Subcutaneous adipose tissue (tissue), 4 donors: Measurements from ENCODE around the gene CISH. TPM values are rescaled to one million over a fixed set of nuclear protein-coding genes. Genes with fewer than 3 reads are reported as not detected.

Source experiments
- CTCF ChIP-seq: fragments of 450-650 bp; IDR thresholded peaks from one replicate; pipeline ENCODE4 v1.5.1; 2016; ENCODE audit warnings: low read depth, mild to moderate bottlenecking, control low read depth, antibody characterized with exemption, moderate library complexity
- total RNA-seq, 4 donors: library from RNA; depleted of rRNA; stranded (reverse); fragments of >200 nt; gene quantifications; one replicate each; pipeline ENCODE4 v1.1.0, GENCODE V29; 2016

CISH gene
- total RNA-seq, 4 donors from 2014 or later: 3.5 to 25.9 (median 11.0) TPM

GRCh38 chr3:50557915-50558314 is 53.7 kb downstream of the CISH start:
- TF ChIP-seq CTCF: no peak

GRCh38 chr3:50557106-50557505 is 54.5 kb downstream of the CISH start:
- TF ChIP-seq CTCF: no peak

Other genes with a start within 250 kb of the CISH start
- gene CACNA2D2, start 108.1 kb downstream of the CISH start, total RNA-seq: 1 to 10 TPM in 1 of 4 donors, under 1 TPM in 2, not detected in 1; 0.65 to 1.7 (median 0.66) TPM
- 10 to 100 TPM in 1 of 4 donors, 1 to 10 TPM in 3; 8.0 to 10.6 (median 8.9) TPM for gene C3orf18, start 44.0 kb downstream of the CISH start, total RNA-seq
- 1 to 10 TPM; 5.7 to 7.0 (median 6.1) TPM for gene HEMK1, start 42.3 kb downstream of the CISH start, total RNA-seq
- 10 to 100 TPM; 25.8 to 57.8 (median 29.2) TPM for gene MAPKAPK3, start 5.4 kb upstream of the CISH start, total RNA-seq
- gene DOCK3, start 63.2 kb upstream of the CISH start, total RNA-seq: 1 to 10 TPM in 1 of 4 donors, under 1 TPM in 3; 0.33 to 5.3 (median 0.50) TPM